GM19240 (cell line): ENCODE results near the gene ITGB8.

ENCODE experiments used
- DNase-seq: peaks from one replicate; pipeline ENCODE4 v3.0.0; 2011; ENCODE audit warnings: low spot score; ENCODE audit not compliant: insufficient read length

Gene ITGB8

GRCh38 chr7:20340839-20341238, 10.1 kb downstream of the ITGB8 start:
- DNase-seq, result no peak

- no peak for DNase-seq
Observed at GRCh38 chr7:20343205-20343604, 12.5 kb downstream of the ITGB8 start.

DNA sequence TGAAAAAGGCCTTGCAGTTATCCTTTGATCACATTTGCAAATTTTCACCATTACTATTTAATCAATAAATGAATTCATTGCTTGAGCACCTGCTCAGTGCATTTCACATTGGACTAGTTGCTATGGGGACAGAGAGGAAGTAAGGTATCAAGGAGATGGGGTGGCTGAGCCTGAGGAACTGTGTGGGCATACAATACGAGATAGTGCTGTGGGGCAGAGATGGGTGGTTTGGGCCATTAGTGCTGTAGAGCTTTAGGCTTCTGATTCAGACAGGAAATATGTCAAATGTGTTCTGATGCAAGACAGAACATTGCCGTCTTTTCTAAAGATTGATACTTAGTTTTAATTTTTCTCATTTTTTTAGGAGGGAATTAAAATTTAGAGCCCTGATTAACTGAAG, 13.2 kb downstream of the ITGB8 start:
- no peak for DNase-seq

DNA sequence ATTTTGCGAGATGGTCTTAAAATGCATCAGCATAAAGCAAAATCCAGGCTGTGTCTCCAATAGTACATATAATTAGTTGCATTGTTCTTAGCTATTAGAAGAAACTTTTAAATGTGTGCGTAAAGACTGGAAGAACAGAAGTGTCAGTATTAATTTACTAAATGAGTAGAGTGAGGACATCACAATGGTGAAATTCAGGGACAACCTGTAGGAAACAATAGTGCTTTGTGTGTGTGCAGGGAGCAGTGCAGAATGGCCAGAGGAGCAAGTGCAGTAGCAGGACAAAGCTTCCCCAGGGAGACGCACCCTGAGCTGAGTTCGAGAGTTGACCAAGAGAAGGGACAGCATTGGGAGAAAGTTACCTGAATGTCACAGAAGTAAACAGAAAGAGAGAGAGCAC, 13.7 kb downstream of the ITGB8 start:
- no peak for DNase-seq

- DNase-seq, result no peak
Observed at GRCh38 chr7:20346577-20346976, 15.9 kb downstream of the ITGB8 start.

- DNase-seq, result no peak
Observed at GRCh38 chr7:20347680-20348079, 17.0 kb downstream of the ITGB8 start.

DNA sequence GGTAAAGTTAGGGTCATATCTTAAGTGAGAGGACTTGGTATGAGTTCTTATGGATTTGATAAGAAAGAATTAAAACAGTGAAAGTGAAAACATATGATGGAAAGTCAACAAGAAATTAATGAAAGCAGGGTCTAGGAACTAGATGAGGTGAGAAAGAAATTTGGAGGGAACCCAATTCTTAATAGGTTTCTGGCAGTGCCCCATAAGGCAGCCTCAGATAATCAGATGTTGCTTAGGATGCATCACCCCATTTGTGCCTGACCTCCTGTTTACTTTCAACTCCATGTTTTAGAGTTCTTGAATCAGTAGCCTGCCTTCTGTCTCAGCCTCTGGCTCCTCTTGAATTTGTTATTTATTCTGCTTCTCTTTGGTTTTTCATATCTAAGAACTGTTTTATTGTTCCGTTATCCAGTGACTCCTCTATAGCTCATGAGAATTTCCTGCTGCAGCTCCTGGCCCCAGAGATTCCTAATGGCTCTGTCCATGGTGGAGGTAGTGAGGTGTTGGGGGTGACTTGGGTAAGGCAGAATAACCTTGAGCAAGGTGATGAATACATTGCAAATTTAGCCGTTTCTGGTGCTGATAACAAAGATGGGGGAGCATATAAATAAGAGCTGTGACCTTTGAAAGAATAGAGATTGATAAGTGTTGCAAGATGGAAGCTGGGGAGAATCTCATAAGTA, 17.6 kb downstream of the ITGB8 start:
- DNase-seq, result no peak

GRCh38 chr7:20350518-20350951, 19.8 kb downstream of the ITGB8 start:
- DNase-seq, result no peak

DNA sequence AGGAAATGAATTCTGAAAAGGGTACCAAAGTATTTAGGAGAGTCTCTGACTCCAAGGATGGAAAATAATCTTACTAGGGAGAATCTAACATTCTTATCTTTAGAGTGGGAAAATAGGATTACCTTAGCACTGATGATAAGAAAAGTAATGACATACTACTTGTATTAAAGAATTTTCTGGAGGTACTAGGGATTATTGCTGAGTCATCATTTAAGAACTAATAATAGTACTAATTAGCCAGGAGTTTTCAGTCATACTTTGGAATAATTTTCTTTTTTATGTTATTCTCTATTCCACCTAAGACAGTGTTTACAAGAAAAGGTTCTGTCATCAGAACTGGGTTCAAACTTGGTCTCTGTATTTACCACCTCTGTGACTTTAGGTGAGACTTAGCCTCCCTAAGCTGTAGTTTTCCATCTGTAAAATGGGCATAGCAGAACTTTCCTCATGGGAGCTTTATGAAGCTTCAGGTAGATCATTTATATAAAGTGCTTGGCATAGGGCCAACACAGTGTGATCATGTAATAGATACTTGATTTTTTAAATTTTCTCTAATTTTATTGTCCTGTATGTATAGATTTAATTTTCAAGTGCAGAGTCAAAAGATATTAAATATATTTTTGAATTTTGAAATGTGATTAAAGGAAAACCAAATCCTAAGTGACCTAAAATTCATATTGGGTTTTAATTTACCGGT, 20.4 kb downstream of the ITGB8 start:
- no peak for DNase-seq

DNA sequence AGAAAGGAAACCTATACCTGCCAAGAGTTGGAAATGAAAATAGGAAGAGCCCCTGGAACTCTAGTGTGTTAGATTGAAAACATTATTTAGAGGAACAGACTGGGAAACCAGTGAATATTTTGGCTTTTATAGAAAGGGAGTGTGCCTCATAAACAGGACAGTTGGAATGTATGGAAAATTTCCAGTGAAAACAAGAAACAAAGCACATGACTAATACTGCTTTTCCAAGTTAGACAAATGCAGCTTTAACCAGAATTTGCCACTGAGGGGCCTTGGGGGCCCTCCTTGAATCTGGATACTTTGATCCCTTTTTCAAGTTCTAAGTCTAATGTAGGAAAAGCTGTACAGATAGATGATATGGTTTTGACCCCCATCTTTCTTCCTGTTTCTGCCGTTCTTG, 21.2 kb downstream of the ITGB8 start:
- DNase-seq, result no peak

GRCh38 chr7:20352573-20353306, 22.0 kb downstream of the ITGB8 start:
- DNase-seq, result no peak

DNA sequence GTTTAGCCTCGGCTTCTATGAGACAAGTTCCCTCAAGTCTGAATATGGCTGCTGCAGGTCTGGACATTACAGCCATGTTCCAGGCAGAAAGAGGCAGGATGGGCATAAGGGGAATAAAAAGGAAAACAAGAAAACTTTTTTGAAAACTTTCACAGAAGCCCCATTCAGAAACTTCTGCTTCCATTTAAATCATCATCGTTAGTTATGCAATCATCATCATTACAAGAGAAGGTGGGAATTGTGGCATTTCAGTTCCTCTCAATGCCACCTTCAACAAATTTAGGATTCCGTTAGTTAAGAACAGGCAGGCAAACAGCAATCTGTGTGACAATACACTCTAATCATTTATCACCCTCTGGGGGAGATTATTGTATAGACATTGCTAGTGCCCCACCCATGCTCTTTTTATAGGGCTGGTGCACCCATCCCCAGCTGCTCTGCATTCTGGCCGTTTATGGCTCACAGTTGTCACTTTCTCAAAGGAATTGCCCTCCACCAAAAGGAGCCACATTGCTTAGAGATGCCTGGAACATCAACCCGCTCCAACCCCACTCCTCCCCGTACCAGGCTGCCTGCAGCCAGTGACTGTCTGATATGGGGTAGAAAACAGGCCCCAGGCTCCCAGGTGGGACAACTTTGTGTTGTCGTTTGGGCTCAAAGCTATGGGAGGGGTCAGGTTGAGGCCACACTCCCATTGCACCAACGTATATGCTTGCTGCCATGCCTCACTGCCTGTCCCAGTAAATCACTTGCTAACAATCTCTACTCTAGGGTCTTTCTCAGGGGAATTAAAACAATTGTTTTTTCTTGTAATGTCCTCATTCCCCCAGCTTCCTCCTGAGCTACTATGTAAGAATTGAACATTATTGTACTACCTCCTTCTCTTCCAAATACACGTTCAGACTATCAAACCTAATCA, 24.2 kb downstream of the ITGB8 start:
- no peak for DNase-seq

- DNase-seq, result no peak
Observed at GRCh38 chr7:20358106-20358505, 27.4 kb downstream of the ITGB8 start.

GRCh38 chr7:20358762-20359282, 28.1 kb downstream of the ITGB8 start:
- DNase-seq, result no peak

DNA sequence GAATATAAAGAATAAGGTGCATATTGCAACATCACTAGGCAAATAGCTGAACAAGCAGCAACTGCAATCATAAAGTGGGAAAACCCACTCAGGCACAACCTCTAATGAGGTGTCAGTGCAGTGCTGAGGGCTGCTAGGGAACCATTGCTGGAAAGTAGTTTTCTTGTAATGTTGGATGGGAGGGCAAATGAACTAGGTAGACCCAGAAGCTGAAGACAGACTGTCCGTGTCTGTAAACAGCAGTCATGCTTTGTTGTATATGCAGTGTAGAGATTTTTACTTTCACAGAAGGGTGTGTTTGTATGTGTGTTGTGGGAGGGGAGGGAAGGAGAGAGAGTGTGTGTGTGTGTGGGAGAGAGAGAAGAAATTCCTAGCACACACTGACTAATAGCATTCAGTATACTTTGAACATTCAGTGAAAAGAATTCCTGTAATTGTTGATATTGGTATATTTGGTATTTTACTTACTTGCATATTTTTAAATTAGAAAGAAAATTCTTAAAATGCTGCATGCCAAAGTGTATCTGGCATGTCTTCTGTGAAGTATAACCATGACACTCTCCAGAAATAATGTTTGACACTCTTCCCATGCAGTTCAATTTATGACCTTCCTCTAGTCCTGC, 28.8 kb downstream of the ITGB8 start:
- DNase-seq, result no peak

- DNase-seq, result no peak
Observed at GRCh38 chr7:20362574-20363253, 32.0 kb downstream of the ITGB8 start.

DNA sequence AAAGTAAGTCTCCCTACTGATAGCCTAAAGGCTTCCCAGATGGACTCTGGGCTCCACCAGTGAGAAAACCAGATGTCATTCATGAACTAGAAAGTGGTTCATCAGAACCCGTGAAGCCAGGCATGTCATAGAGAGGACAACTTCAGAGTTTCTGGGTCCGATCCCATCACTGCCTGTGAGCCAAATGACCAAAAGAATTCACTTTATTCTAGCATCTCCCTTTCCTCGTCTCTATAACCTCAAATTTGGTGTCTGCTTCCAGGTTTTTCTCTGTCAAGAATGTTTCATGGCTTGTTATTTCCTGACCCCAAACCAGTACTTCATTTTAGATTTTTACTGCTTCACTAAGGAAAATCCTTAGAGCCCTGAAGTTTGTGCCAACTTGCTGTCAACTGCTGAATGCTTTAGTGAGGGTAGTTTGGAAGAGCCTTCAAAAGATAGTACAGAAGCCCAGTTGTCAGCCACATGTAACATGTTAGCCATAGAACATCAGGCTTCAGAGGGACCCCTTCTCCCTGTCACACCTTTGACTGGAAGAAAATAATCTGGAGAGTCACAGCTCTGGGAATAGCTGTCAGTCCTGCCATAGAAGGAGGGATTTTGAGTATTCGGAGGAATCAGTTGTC, 34.0 kb downstream of the ITGB8 start:
- no peak for DNase-seq

- no peak for DNase-seq
Observed at GRCh38 chr7:20365486-20365885, 34.8 kb downstream of the ITGB8 start.

DNA sequence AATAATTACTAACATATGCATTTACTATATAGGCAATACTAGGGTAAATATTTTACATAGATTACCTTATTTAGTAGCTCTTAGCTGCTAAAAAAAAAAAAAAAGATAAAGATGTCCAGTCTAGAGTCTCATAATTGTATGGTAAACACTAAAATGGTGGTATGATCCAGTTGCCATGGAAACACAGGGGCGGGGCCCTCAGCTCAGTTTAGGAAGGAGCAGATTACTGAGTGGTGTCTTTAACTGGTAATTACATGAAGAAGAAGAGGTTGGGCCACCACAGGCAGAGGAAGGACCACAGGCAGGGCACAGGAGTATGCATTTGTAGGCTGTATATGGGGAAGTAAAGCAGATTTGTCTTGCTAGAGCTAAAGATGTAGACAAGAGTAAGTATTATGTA, 43.7 kb downstream of the ITGB8 start:
- DNase-seq, result no peak

DNA sequence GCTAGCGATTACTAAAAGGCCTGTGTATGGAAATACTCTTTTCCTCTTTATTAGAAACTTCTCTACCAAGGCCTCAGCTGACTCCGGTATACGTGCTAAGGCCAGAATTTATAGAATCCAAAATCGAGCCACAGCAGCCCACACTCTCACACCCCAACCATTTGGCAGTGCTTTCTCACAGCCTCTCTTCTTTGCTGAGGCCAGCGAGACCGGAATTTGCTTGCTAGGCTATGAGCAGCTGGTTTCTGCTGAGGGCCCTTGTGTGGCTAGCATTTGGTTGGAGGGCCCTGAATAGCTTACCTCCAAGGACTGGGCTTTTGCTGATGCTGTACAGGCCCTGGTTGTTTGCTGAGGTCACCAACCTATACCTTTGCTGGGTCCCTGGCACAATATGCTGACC, 46.1 kb downstream of the ITGB8 start:
- no peak for DNase-seq
